Astrocyte of the spinal cord (primary cell): ENCODE results near the gene CLEC4M.
"Not testable (repeated sequence)": the region's sequence is repeated elsewhere in the genome, so short reads cannot be mapped to it uniquely, and the experiment has no call there.

Experiments
- DNase-seq: peaks from one replicate; pipeline ENCODE4 v3.0.0; 2011; ENCODE audit warnings: low read depth, low spot score
- H3K4me3 ChIP-seq: 2 replicates; pipeline ENCODE4 v1.5.1; 2011; ENCODE audit warnings: low read depth, mild to moderate bottlenecking, low read length, moderate library complexity
- in situ Hi-C: cut with HindIII; loops from 2 replicates; pipeline ENCODE4 v1.10.0; 2017; ENCODE audit warnings: low sequenced_read_pairs
- TF ChIP-seq, protein P1 (sequence below): IDR thresholded peaks from 2 replicates; pipeline ENCODE4 v1.5.1; 2012; ENCODE audit warnings: low read depth, mild to moderate bottlenecking, low read length, inconsistent platforms

The CLEC4M gene

DNA sequence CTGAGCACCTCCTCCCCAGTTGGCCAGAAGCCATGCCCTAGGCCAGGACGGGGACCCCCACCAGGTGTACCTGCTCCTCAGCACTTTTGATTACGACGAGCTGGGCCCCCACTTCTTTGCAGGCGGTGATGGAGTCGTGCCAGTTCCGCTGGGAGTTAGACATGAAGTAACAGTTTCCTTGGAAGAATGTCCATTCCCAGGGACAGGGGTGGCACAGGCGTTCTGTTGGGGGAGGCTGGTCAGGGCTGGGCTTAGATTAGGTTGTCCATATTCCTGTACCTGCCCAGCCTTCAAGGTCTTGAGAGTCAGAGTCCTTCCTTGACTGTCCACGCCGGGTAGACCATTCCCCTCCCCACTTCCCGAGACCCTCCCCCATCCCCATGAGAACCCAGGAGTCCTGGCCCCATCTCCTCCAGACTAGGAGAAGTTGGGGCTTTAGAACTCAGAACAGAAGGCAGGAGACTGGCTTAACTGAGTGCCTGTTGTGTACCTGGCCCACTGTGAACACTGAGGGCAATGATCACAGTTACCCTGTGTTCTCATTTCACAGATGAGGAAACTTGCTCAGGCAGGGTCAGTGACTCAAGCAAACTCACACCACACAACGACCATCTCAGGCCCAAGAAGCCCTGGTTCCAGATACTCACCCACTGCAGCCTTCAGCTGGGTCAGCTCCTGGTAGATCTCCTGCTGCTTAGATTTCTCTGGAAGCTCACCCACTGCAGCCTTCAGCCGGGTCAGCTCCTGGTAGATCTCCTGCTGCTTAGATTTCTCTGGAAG, 18.0 kb upstream of the CLEC4M start:
- H3K4me3 ChIP-seq: no peak overlapping the region
- DNase-seq: no peak
- in situ Hi-C loops: no loop called here
- TF ChIP-seq, protein P1, sequence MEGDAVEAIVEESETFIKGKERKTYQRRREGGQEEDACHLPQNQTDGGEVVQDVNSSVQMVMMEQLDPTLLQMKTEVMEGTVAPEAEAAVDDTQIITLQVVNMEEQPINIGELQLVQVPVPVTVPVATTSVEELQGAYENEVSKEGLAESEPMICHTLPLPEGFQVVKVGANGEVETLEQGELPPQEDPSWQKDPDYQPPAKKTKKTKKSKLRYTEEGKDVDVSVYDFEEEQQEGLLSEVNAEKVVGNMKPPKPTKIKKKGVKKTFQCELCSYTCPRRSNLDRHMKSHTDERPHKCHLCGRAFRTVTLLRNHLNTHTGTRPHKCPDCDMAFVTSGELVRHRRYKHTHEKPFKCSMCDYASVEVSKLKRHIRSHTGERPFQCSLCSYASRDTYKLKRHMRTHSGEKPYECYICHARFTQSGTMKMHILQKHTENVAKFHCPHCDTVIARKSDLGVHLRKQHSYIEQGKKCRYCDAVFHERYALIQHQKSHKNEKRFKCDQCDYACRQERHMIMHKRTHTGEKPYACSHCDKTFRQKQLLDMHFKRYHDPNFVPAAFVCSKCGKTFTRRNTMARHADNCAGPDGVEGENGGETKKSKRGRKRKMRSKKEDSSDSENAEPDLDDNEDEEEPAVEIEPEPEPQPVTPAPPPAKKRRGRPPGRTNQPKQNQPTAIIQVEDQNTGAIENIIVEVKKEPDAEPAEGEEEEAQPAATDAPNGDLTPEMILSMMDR: no peak

DNA sequence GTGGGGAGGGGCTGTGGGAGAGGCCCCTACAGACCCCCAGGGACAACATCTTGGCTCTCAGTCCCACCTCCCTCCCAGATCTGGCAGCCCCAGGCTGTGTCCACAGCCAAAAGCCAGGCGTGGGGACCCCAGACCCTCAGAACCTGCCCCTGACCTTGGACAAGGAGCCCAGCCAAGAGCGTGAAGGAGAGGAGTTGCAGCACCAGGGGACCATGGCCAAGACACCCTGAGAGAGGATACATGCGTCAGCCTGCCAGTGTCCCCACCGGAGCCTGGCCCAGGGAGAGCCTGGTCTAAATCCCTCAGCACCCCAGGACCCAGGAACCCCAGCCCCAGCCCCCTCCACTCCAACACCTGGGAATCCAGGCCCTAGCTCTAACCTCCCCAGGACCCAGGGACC, 16.7 kb upstream of the CLEC4M start:
- in situ Hi-C loops, DNase-seq, H3K4me3 ChIP-seq: not testable (repeated sequence)

DNA sequence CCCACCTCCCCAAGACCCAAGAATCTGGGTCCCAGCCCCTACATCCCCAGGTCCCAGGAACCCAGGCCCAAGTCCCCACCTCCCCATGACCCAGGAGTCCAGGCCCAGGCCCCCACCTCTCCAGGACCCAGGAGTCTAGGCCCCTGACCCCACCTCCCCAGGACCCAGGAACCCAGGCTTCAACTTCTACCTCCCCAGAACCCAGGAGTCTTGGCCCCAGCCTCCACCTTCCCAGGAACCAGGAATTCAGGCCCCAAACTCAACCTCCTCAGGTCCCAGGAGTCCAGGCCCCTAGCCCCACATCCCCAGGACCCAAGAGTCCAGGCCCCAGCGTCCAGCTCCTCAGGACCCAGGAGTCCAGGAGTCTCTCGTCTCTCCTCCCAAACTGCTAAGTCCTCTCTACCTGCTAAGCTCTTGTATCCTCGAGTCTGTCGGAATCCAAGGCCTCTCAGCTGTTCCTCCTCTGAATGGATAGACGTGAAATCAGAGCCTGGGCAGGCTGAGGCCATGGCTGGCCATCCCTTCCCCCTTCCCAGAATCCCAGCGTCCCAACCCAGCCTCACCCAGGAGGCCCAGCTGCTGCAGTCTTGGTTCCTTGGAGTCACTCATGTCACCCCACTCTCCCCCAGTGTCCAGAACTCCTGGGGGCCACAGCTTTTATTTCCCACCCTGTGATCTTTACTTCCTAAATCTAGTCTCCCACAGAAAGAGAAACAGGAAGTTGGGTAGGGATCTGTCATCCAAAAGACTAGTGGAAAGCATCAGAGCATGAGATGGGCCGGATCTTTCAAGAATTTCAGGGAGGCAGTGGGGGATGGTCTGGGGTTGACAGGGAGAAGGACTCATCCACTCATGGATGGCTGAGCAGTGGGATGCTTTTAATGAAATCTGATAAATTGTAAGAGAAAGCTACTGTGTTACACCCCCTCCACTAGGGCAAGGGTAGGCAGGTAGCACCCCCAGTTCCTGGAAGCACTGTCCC, 15.8 kb upstream of the CLEC4M start, which contains the start of gene CD209:
Gene CD209 (minus strand): TSS at position 632 of the 982 bp plus-strand sequence. CDS start 23 bp downstream, at position 609.
- DNase-seq: no peak
- H3K4me3 ChIP-seq: no peak within 1 kb of the TSS
- in situ Hi-C loops: no loop called here
- TF ChIP-seq, protein P1: no peak

DNA sequence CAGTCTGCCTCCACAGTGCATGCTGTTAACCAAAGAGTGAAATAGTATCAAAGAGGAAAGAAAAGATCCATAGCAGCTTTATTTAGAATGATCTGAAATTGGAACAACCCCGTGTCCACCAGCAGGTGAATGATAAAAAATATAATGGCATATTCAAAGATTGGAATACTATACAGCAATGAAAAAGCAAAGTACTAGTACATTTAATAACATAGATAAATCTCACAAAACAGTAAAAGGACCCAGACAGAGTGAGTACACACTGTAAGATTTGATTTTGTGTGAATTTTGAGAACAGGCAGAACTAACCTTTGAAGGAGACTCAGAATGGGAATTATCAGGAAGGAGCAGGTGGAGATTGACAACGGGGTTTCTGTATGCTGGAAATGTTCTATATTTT, 14.9 kb upstream of the CLEC4M start:
- in situ Hi-C loops: no loop called here
- H3K4me3 ChIP-seq: no peak overlapping the region
- DNase-seq: no peak
- TF ChIP-seq, protein P1: no peak

DNA sequence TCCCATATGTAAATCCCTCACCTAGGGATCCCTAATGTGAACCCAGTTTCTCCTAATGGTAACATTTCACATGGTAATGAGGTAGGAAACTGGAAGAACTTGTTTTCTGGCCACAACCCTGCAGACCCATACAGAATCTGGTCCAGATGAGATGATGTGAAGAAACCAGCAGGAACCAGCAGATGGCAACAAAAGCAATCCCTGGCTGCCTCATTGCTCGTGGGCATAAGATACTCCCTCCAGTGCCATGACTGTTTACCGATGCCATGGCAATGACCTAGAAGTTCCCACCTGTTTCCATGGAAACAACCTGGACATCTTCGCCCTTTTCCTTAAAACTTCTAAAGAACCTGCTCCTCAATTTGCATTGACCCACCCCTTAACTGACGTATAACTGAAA, 14.3 kb upstream of the CLEC4M start:
- no peak for DNase-seq
- in situ Hi-C loops: no loop called here
- TF ChIP-seq, protein P1: no peak
- H3K4me3 ChIP-seq: no peak overlapping the region

DNA sequence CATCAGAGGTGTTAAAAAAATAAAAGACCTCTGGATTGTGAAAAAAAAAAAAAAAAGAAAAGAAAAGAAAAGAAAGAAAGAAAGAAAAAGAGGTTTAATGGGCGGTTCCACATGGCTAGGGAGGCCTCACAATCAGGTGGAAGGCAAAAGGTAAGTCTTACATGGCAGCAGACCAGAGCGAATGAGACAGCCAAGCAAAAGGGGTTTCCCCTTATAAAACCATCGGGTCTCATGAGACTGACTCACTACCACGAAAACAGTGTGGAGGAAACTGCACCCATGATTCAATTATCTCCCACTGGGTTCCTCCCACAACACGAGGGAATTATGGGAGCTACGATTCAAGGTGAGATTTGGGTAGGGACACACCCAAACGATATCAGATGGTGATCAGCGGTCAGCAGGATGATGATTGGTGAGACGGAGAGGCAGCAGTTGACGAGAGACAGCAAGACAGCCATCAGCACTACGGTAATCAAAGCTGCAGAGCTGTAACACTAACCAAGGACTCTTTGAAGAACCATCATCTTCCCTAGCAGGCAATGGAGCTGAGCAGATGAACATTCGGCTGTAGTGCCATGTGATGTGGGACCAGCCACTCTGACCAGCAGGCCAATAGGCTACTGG, 11.8 kb upstream of the CLEC4M start:
- in situ Hi-C loops: no loop called here
- no peak overlapping the region for H3K4me3 ChIP-seq
- TF ChIP-seq, protein P1: no peak
- DNase-seq: no peak
